GM06990 (cell line): ENCODE results near the gene ATF7IP2.

Source experiments
- DNase-seq: peaks from one replicate; pipeline ENCODE4 v3.0.0-alpha.2; 2011; ENCODE audit not compliant: insufficient read length; ENCODE audit errors: extremely low read depth
- H3K27me3 ChIP-seq: replicated peaks from 2 replicates; pipeline ENCODE4 v1.6.0; 2011; ENCODE audit warnings: low read length; ENCODE audit not compliant: control insufficient read depth, insufficient read depth
- H3K36me3 ChIP-seq: 2 replicates; pipeline ENCODE4 v1.5.1; 2011; ENCODE audit warnings: low read length; ENCODE audit not compliant: control insufficient read depth, insufficient read depth
- H3K4me3 ChIP-seq: replicated peaks from 2 replicates; pipeline ENCODE4 v1.5.1; 2011; ENCODE audit warnings: low read depth, mild to moderate bottlenecking, control low read depth, low read length
- CTCF ChIP-seq: IDR thresholded peaks from 2 replicates; pipeline ENCODE4 v1.5.1; 2011; ENCODE audit warnings: low read length, control low read depth, mild to moderate bottlenecking, inconsistent platforms; ENCODE audit not compliant: insufficient read depth, poor library complexity, severe bottlenecking

Gene ATF7IP2

GRCh38 chr16:10495031-10495345, 109.1 kb downstream of the ATF7IP2 start:
- no peak for DNase-seq
- Histone ChIP-seq H3K4me3 (no peak overlapping the region), H3K27me3 (no peaks in the 10 kb centered on the region), H3K36me3 (no peaks in the 10 kb centered on the region)
- TF ChIP-seq CTCF: no peak

- TF ChIP-seq CTCF: no peak
- Histone ChIP-seq H3K36me3 (no peaks in the 10 kb centered on the region), H3K27me3 (no peaks in the 10 kb centered on the region), H3K4me3 (no peak overlapping the region)
- DNase-seq: no peak
These were observed 111.6 kb downstream of the ATF7IP2 start for GRCh38 chr16:10497132-10498101.

- TF ChIP-seq CTCF: no peak
These were observed 114.7 kb downstream of the ATF7IP2 start for GRCh38 chr16:10500582-10500981.

GRCh38 chr16:10501016-10501607, 115.3 kb downstream of the ATF7IP2 start:
- peak; percentile 29 for DNase-seq

More at GRCh38 chr16:10500582-10500981, 114.7 kb downstream of the ATF7IP2 start:
- Histone ChIP-seq H3K4me3 (no peak overlapping the region), H3K36me3 (no peaks in the 10 kb centered on the region), H3K27me3 (no peaks in the 10 kb centered on the region)
- DNase-seq: no peak

GRCh38 chr16:10502776-10503175, 116.9 kb downstream of the ATF7IP2 start:
- Histone ChIP-seq H3K4me3 (no peak overlapping the region), H3K27me3 (no peaks in the 10 kb centered on the region), H3K36me3 (no peaks in the 10 kb centered on the region)
- no peak for TF ChIP-seq CTCF
- no peak for DNase-seq

More at GRCh38 chr16:10501016-10501607, 115.3 kb downstream of the ATF7IP2 start:
- Histone ChIP-seq H3K27me3 (no peaks in the 10 kb centered on the region), H3K36me3 (no peaks in the 10 kb centered on the region), H3K4me3 (no peak overlapping the region)
- no peak for TF ChIP-seq CTCF
